ENCODE results near the gene PEX7. TPM values are rescaled to one million over a fixed set of nuclear protein-coding genes. Genes with fewer than 3 reads are reported as not detected.

The PEX7 gene
- total RNA-seq, 1 experiment from 2014 or later: 9.9 TPM

GRCh38 chr6:136927292-136927691 lies 104.9 kb downstream of the PEX7 start:
- POLR2A ChIA-PET (ENCODE audit: unreplicated experiment): no interaction called here
- no peaks in the 10 kb centered on the region for H3K27me3 ChIP-seq (ENCODE audit: low read length)
- no peaks in the 10 kb centered on the region for H3K36me3 ChIP-seq (ENCODE audit: low read depth, low read length)
- no peak overlapping the region for H3K4me2 ChIP-seq (ENCODE audit: low read length)
- CTCF ChIA-PET: no interaction called here
- no peaks in the 10 kb centered on the region for H3K79me2 ChIP-seq (ENCODE audit: low read length)
- H3K4me3 ChIP-seq (ENCODE audit: low read length): no peak overlapping the region
- no TSS peak for BruUV-seq (replicated peaks)
- H3K27ac ChIP-seq (ENCODE audit: low read length): no peak overlapping the region
- H3K9ac ChIP-seq (ENCODE audit: low read length): no peak overlapping the region
- DNase-seq (peak; percentile 6), ATAC-seq (peak; percentile 53)
- H2AFZ ChIP-seq (ENCODE audit: low read length): no peak overlapping the region
- no peak for TF ChIP-seq EZH2phosphoT487 (IDR thresholded peaks at IDR 0.05; ENCODE audit: borderline replicate concordance, low read length)
- no peak for TF ChIP-seq EZH2 (IDR thresholded peaks at IDR 0.05; ENCODE audit: low read length, unreplicated experiment)
- peak; percentile 28 for TF ChIP-seq CTCF (conservative IDR thresholded peaks at IDR 0.05; ENCODE audit: low read depth, low read length)
- intact Hi-C loops (cut with micrococcal nuclease): no loop called here
- no peaks in the 10 kb centered on the region for H3F3A ChIP-seq (ENCODE audit: low read length, unreplicated experiment)
- H3K4me1 ChIP-seq (ENCODE audit: insufficient read depth, low read length): no peaks in the 10 kb centered on the region
- H3K9me2 ChIP-seq (replicated peaks; ENCODE audit: low read length): no peaks in the 10 kb centered on the region
- H3K9me3 ChIP-seq (ENCODE audit: low read length): no peaks in the 10 kb centered on the region
- no peaks in the 10 kb centered on the region for H4K20me1 ChIP-seq (ENCODE audit: low read length)

- Histone ChIP-seq H3K36me3 (ENCODE audit: low read depth, low read length) (no peaks in the 10 kb centered on the region), H4K20me1 (ENCODE audit: low read length) (no peaks in the 10 kb centered on the region), H3F3A (ENCODE audit: low read length, unreplicated experiment) (no peaks in the 10 kb centered on the region), H3K9me3 (ENCODE audit: low read length) (no peaks in the 10 kb centered on the region), H3K4me2 (ENCODE audit: low read length) (no peak overlapping the region), H3K79me2 (ENCODE audit: low read length) (no peaks in the 10 kb centered on the region), H3K4me3 (ENCODE audit: low read length) (no peak overlapping the region), H3K4me1 (ENCODE audit: insufficient read depth, low read length) (no peaks in the 10 kb centered on the region), H3K9ac (ENCODE audit: low read length) (no peak overlapping the region), H3K9me2 (replicated peaks; ENCODE audit: low read length) (no peaks in the 10 kb centered on the region), H2AFZ (ENCODE audit: low read length) (no peak overlapping the region), H3K27me3 (ENCODE audit: low read length) (no peaks in the 10 kb centered on the region), H3K27ac (ENCODE audit: low read length) (no peak overlapping the region)
- no peak for TF ChIP-seq EZH2phosphoT487 (IDR thresholded peaks at IDR 0.05; ENCODE audit: borderline replicate concordance, low read length)
- TF ChIP-seq EZH2 (IDR thresholded peaks at IDR 0.05; ENCODE audit: low read length, unreplicated experiment): no peak
- no peak for TF ChIP-seq CTCF (conservative IDR thresholded peaks at IDR 0.05; ENCODE audit: low read depth, low read length)
- DNase-seq (no peak), ATAC-seq (no peak)
- no TSS peak for BruUV-seq (replicated peaks)
- ChIA-PET POLR2A (ENCODE audit: unreplicated experiment) (no interaction called here), CTCF (no interaction called here)
- intact Hi-C loops (cut with micrococcal nuclease): no loop called here
These were observed 108.1 kb downstream of the PEX7 start for GRCh38 chr6:136930528-136930927.

GRCh38 chr6:136932599-136932998 lies 110.2 kb downstream of the PEX7 start:
- no peak overlapping the region for H3K9ac ChIP-seq (ENCODE audit: low read length)
- POLR2A ChIA-PET (ENCODE audit: unreplicated experiment): no interaction called here
- H3K9me3 ChIP-seq (ENCODE audit: low read length): no peaks in the 10 kb centered on the region
- no peak overlapping the region for H3K4me2 ChIP-seq (ENCODE audit: low read length)
- BruUV-seq (replicated peaks): no TSS peak
- DNase-seq (no peak), ATAC-seq (no peak)
- no peak overlapping the region for H3K27ac ChIP-seq (ENCODE audit: low read length)
- no peaks in the 10 kb centered on the region for H3K27me3 ChIP-seq (ENCODE audit: low read length)
- no peaks in the 10 kb centered on the region for H3K9me2 ChIP-seq (replicated peaks; ENCODE audit: low read length)
- no peak overlapping the region for H3K4me3 ChIP-seq (ENCODE audit: low read length)
- H3K4me1 ChIP-seq (ENCODE audit: insufficient read depth, low read length): no peaks in the 10 kb centered on the region
- CTCF ChIA-PET: no interaction called here
- no peaks in the 10 kb centered on the region for H4K20me1 ChIP-seq (ENCODE audit: low read length)
- no peaks in the 10 kb centered on the region for H3K36me3 ChIP-seq (ENCODE audit: low read depth, low read length)
- intact Hi-C loops (cut with micrococcal nuclease): no loop called here
- no peak overlapping the region for H2AFZ ChIP-seq (ENCODE audit: low read length)
- TF ChIP-seq CTCF (conservative IDR thresholded peaks at IDR 0.05; ENCODE audit: low read depth, low read length) (no peak), EZH2 (IDR thresholded peaks at IDR 0.05; ENCODE audit: low read length, unreplicated experiment) (no peak), EZH2phosphoT487 (IDR thresholded peaks at IDR 0.05; ENCODE audit: borderline replicate concordance, low read length) (no peak)
- H3K79me2 ChIP-seq (ENCODE audit: low read length): no peaks in the 10 kb centered on the region
- H3F3A ChIP-seq (ENCODE audit: low read length, unreplicated experiment): no peaks in the 10 kb centered on the region

All from PC-3 (cell line).